Measurements from ENCODE around the gene SORCS2. TPM values are rescaled to one million over a fixed set of nuclear protein-coding genes. Genes with fewer than 3 reads are reported as not detected.

SORCS2 gene
- total RNA-seq, 4 donors from 2014 or later: 0.48 to 1.8 (median 0.68) TPM; not detected in 1

GRCh38 chr4:7301126-7301785, 108.9 kb downstream of the SORCS2 start:
- DNase-seq: no peak
- no peaks in the 10 kb centered on the region for H3K36me3 ChIP-seq
- TF ChIP-seq CTCF (IDR thresholded peaks at IDR 0.05): no peak
- no peak for TF ChIP-seq POLR2AphosphoS5 (IDR thresholded peaks at IDR 0.05)
- TF ChIP-seq POLR2A (IDR thresholded peaks at IDR 0.05): no peak
- TF ChIP-seq EP300 (IDR thresholded peaks at IDR 0.05; ENCODE audit: low read depth): no peak
- no peak overlapping the region for H3K27ac ChIP-seq
- H3K4me1 ChIP-seq: no peaks in the 10 kb centered on the region
- in situ Hi-C loops (cut with MboI; ENCODE audit: low pct_ligation_motif_present in 1 of 4, low pct_unique_long_range_greater_than_20kb in 1 of 4, low sequenced_read_pairs in 3 of 4): no loop called here
- peaks cover 4% of the 10 kb centered on the region for H3K27me3 ChIP-seq
- 61 to 73% methylated on average over 7 to 17 of the region's 17 CpGs for WGBS, 2 donors (ENCODE audit: low coverage in 1 of 2)
- intact Hi-C loops (cut with DNase I; ENCODE audit: low total_unique reads): no loop called here
- no peaks in the 10 kb centered on the region for H3K9me3 ChIP-seq
- no peak overlapping the region for H3K4me3 ChIP-seq

GRCh38 chr4:7301846-7302630, 109.7 kb downstream of the SORCS2 start:
- no peak overlapping the region for H3K27ac ChIP-seq
- H3K4me3 ChIP-seq: no peak overlapping the region
- TF ChIP-seq CTCF (IDR thresholded peaks at IDR 0.05): no peak
- no peak for TF ChIP-seq POLR2A (IDR thresholded peaks at IDR 0.05)
- no peak for TF ChIP-seq POLR2AphosphoS5 (IDR thresholded peaks at IDR 0.05)
- no peak for TF ChIP-seq EP300 (IDR thresholded peaks at IDR 0.05; ENCODE audit: low read depth)
- peaks cover 4% of the 10 kb centered on the region for H3K27me3 ChIP-seq
- in situ Hi-C loops (cut with MboI; ENCODE audit: low pct_ligation_motif_present in 1 of 4, low pct_unique_long_range_greater_than_20kb in 1 of 4, low sequenced_read_pairs in 3 of 4): no loop called here
- intact Hi-C loops (cut with DNase I; ENCODE audit: low total_unique reads): no loop called here
- WGBS, 2 donors (ENCODE audit: low coverage in 1 of 2): 73 to 79% methylated on average over 3 to 18 of the region's 20 CpGs
- no peaks in the 10 kb centered on the region for H3K36me3 ChIP-seq
- H3K4me1 ChIP-seq: no peaks in the 10 kb centered on the region
- H3K9me3 ChIP-seq: no peaks in the 10 kb centered on the region
- DNase-seq: no peak

GRCh38 chr4:7302781-7303404, 110.6 kb downstream of the SORCS2 start:
- Histone ChIP-seq H3K27ac (no peak overlapping the region), H3K4me1 (no peaks in the 10 kb centered on the region), H3K4me3 (no peak overlapping the region), H3K9me3 (no peaks in the 10 kb centered on the region), H3K27me3 (peaks cover 4% of the 10 kb centered on the region), H3K36me3 (no peaks in the 10 kb centered on the region)
- no peak for DNase-seq
- intact Hi-C loops (cut with DNase I; ENCODE audit: low total_unique reads) (no loop called here), in situ Hi-C loops (cut with MboI; ENCODE audit: low pct_ligation_motif_present in 1 of 4, low pct_unique_long_range_greater_than_20kb in 1 of 4, low sequenced_read_pairs in 3 of 4) (no loop called here)
- WGBS, 2 donors (ENCODE audit: low coverage in 1 of 2): 50 to 72% methylated on average over 14 to 22 of the region's 22 CpGs
- no peak for TF ChIP-seq POLR2A (IDR thresholded peaks at IDR 0.05)
- TF ChIP-seq EP300 (IDR thresholded peaks at IDR 0.05; ENCODE audit: low read depth): no peak
- TF ChIP-seq POLR2AphosphoS5 (IDR thresholded peaks at IDR 0.05): no peak
- TF ChIP-seq CTCF (IDR thresholded peaks at IDR 0.05): no peak

- no peak for DNase-seq
- H3K4me1 ChIP-seq: no peaks in the 10 kb centered on the region
- WGBS, 2 donors (ENCODE audit: low coverage in 1 of 2): 80 to 83% methylated on average over 1 to 12 of the region's 12 CpGs
- no peak overlapping the region for H3K4me3 ChIP-seq
- intact Hi-C loops (cut with DNase I; ENCODE audit: low total_unique reads) (no loop called here), in situ Hi-C loops (cut with MboI; ENCODE audit: low pct_ligation_motif_present in 1 of 4, low pct_unique_long_range_greater_than_20kb in 1 of 4, low sequenced_read_pairs in 3 of 4) (no loop called here)
- H3K27me3 ChIP-seq: peaks cover 4% of the 10 kb centered on the region
- H3K36me3 ChIP-seq: no peaks in the 10 kb centered on the region
- H3K27ac ChIP-seq: no peak overlapping the region
- no peaks in the 10 kb centered on the region for H3K9me3 ChIP-seq
- no peak for TF ChIP-seq CTCF (IDR thresholded peaks at IDR 0.05)
- no peak for TF ChIP-seq POLR2A (IDR thresholded peaks at IDR 0.05)
- no peak for TF ChIP-seq EP300 (IDR thresholded peaks at IDR 0.05; ENCODE audit: low read depth)
- TF ChIP-seq POLR2AphosphoS5 (IDR thresholded peaks at IDR 0.05): no peak
Observed at GRCh38 chr4:7303561-7303960, 111.2 kb downstream of the SORCS2 start.
